ENCODE results near the gene SCGB2B2. TPM values are rescaled to one million over a fixed set of nuclear protein-coding genes. Genes with fewer than 3 reads are reported as not detected.

SCGB2B2 gene
- total RNA-seq, 2 experiments from 2014 or later: 0.30 to 0.42 TPM

DNA sequence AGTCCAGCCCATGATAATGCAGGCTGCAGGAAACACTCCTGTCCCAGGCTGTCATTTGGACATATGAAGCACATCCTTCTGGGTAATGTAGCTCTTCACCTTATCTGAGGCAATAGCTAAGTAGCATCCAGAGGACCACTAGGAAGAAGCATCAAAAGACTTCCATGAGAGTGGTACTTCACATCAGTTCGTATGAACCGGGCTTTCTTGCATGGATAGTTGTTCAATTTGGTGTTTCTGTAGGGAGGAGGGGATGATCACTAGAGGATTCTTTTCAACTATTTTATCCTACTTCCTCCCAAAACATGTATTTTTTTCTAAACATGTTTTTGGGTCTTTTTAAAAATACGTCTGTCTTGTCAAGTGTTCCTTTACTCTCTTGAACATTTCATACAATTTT is 13.4 kb upstream of the SCGB2B2 start:
- Mint-ChIP-seq H3K4me1 (ENCODE audit: low read depth) (no peaks in the 10 kb centered on the region), H3K4me3 (no peak overlapping the region), H3K27me3 (peaks cover 38% of the 10 kb centered on the region), H3K36me3 (ENCODE audit: low read depth) (peaks cover 37% of the 10 kb centered on the region), H3K27ac (no peak overlapping the region), H3K9me3 (peaks cover 24% of the 10 kb centered on the region)
- intact Hi-C loops (cut with DNase I, micrococcal nuclease): no loop called here
- ATAC-seq (ENCODE audit: poor library complexity) (no peak), DNase-seq (no peak)
- peaks cover 0 to 4% of the 10 kb centered on the region in 2 experiments for H3K27me3 ChIP-seq (ENCODE audit: control insufficient read depth in 1 of 2, insufficient read depth in 2 of 2, low read length in 2 of 2)
- no peak overlapping the region for H3K4me3 ChIP-seq (ENCODE audit: low read length)
- H3K9me3 ChIP-seq (ENCODE audit: control insufficient read depth in 1 of 2, insufficient read depth in 1 of 2, low read length in 2 of 2): peaks cover 7 to 53% of the 10 kb centered on the region in 2 experiments
- ChIA-PET CTCF (no interaction called here), POLR2A (no interaction called here)
- no peak overlapping the region for H3K27ac ChIP-seq (ENCODE audit: low read depth in 1 of 2, low read length in 2 of 2)
- H3K36me3 ChIP-seq (ENCODE audit: insufficient read depth, low read length): no peaks in the 10 kb centered on the region
- H3K4me1 ChIP-seq (ENCODE audit: insufficient read depth, low read length): no peaks in the 10 kb centered on the region
- TF ChIP-seq, protein P1, sequence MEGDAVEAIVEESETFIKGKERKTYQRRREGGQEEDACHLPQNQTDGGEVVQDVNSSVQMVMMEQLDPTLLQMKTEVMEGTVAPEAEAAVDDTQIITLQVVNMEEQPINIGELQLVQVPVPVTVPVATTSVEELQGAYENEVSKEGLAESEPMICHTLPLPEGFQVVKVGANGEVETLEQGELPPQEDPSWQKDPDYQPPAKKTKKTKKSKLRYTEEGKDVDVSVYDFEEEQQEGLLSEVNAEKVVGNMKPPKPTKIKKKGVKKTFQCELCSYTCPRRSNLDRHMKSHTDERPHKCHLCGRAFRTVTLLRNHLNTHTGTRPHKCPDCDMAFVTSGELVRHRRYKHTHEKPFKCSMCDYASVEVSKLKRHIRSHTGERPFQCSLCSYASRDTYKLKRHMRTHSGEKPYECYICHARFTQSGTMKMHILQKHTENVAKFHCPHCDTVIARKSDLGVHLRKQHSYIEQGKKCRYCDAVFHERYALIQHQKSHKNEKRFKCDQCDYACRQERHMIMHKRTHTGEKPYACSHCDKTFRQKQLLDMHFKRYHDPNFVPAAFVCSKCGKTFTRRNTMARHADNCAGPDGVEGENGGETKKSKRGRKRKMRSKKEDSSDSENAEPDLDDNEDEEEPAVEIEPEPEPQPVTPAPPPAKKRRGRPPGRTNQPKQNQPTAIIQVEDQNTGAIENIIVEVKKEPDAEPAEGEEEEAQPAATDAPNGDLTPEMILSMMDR (IDR thresholded peaks at IDR 0.05): no peak

DNA sequence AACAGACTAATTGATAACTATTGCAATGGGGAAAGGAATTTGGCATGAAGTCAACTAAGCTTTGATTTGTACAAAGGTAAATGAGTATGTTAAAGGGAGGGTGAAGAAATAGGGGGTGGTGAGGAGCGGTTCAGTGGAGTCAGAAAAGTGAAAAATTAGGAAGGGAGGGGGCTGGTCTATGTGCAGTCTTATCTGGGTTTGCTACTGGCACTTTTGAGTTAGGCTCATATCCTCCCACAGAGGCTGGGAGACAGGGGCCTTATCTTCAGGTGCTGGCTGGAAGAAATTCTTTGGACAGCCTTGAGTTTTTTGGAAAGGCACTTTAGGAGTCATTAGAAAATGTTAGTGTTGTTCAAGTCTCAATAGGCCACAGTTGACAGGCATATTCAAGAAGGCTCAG is 11.6 kb upstream of the SCGB2B2 start:
- peaks cover 0 to 4% of the 10 kb centered on the region in 2 experiments for H3K27me3 ChIP-seq (ENCODE audit: control insufficient read depth in 1 of 2, insufficient read depth in 2 of 2, low read length in 2 of 2)
- no peak for ATAC-seq (ENCODE audit: poor library complexity)
- Mint-ChIP-seq H3K9me3 (peaks cover 26% of the 10 kb centered on the region), H3K27me3 (peaks cover 28% of the 10 kb centered on the region), H3K36me3 (ENCODE audit: low read depth) (peaks cover 55% of the 10 kb centered on the region), H3K4me1 (ENCODE audit: low read depth) (no peaks in the 10 kb centered on the region), H3K4me3 (no peak overlapping the region), H3K27ac (no peak overlapping the region)
- intact Hi-C loops (cut with DNase I, micrococcal nuclease): no loop called here
- ChIA-PET POLR2A (interaction anchor here (1.2 kb wide), 1 partner anchor 11 kb away, joined by 5 read pairs; the partner anchor contains the start of genes SCGB2B2 and ZNF302), CTCF (no interaction called here)
- TF ChIP-seq, protein P1 (IDR thresholded peaks at IDR 0.05): no peak
- no peak overlapping the region for H3K27ac ChIP-seq (ENCODE audit: low read depth in 1 of 2, low read length in 2 of 2)
- H3K36me3 ChIP-seq (ENCODE audit: insufficient read depth, low read length): peaks cover 9% of the 10 kb centered on the region
- no peak for DNase-seq
- H3K4me1 ChIP-seq (ENCODE audit: insufficient read depth, low read length): no peaks in the 10 kb centered on the region
- H3K9me3 ChIP-seq (ENCODE audit: control insufficient read depth in 1 of 2, insufficient read depth in 1 of 2, low read length in 2 of 2): peaks cover 7 to 65% of the 10 kb centered on the region in 2 experiments
- H3K4me3 ChIP-seq (ENCODE audit: low read length): no peak overlapping the region

DNA sequence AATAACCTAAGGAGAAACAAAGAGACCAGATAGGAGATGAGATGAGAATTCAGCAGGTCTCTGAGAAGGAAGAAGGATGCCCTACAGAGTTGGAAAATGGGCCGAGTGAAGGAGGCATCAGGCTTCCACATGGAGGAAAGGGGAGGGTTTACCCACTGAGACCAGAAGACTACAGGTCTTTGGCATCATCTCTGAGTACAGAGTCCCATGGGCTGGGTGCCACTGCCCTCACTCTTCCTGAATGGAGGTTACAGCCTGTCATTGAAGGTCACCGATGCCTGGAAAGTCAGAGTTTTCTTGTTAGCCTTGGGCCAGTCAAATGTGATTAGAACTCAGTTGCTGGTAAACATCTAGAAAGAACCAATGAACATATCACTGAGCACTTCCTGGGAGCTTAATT is 10.4 kb upstream of the SCGB2B2 start:
- Mint-ChIP-seq H3K27ac (no peak overlapping the region), H3K9me3 (peaks cover 28% of the 10 kb centered on the region), H3K36me3 (ENCODE audit: low read depth) (peaks cover 68% of the 10 kb centered on the region), H3K4me3 (no peak overlapping the region), H3K4me1 (ENCODE audit: low read depth) (no peaks in the 10 kb centered on the region), H3K27me3 (peaks cover 17% of the 10 kb centered on the region)
- Histone ChIP-seq H3K36me3 (ENCODE audit: insufficient read depth, low read length) (peaks cover 22% of the 10 kb centered on the region), H3K4me3 (ENCODE audit: low read length) (no peak overlapping the region), H3K4me1 (ENCODE audit: insufficient read depth, low read length) (no peaks in the 10 kb centered on the region), H3K9me3 (ENCODE audit: control insufficient read depth in 1 of 2, insufficient read depth in 1 of 2, low read length in 2 of 2) (peaks cover 7 to 66% of the 10 kb centered on the region in 2 experiments), H3K27me3 (ENCODE audit: control insufficient read depth in 1 of 2, insufficient read depth in 2 of 2, low read length in 2 of 2) (peaks cover 0 to under 1% of the 10 kb centered on the region in 2 experiments), H3K27ac (ENCODE audit: low read depth in 1 of 2, low read length in 2 of 2) (no peak overlapping the region)
- ChIA-PET POLR2A (no interaction called here), CTCF (no interaction called here)
- DNase-seq: no peak
- intact Hi-C loops (cut with DNase I, micrococcal nuclease): no loop called here
- no peak for ATAC-seq (ENCODE audit: poor library complexity)
- TF ChIP-seq, protein P1 (IDR thresholded peaks at IDR 0.05): no peak
